GM18505 (cell line): Measurements from ENCODE around the gene SMIM13.

Source experiments
- ATAC-seq: cut with Tn5 transposase; IDR thresholded peaks from one replicate; pipeline ENCODE4 v1.9.1; 2021; ENCODE audit not compliant: unreplicated experiment
- POLR2A ChIP-seq: IDR thresholded peaks from 4 replicates; pipeline ENCODE4 v1.6.1; 2011; ENCODE audit warnings: borderline replicate concordance; ENCODE audit not compliant: insufficient read depth, insufficient read length; ENCODE audit errors: extremely low read depth

The SMIM13 gene

DNA sequence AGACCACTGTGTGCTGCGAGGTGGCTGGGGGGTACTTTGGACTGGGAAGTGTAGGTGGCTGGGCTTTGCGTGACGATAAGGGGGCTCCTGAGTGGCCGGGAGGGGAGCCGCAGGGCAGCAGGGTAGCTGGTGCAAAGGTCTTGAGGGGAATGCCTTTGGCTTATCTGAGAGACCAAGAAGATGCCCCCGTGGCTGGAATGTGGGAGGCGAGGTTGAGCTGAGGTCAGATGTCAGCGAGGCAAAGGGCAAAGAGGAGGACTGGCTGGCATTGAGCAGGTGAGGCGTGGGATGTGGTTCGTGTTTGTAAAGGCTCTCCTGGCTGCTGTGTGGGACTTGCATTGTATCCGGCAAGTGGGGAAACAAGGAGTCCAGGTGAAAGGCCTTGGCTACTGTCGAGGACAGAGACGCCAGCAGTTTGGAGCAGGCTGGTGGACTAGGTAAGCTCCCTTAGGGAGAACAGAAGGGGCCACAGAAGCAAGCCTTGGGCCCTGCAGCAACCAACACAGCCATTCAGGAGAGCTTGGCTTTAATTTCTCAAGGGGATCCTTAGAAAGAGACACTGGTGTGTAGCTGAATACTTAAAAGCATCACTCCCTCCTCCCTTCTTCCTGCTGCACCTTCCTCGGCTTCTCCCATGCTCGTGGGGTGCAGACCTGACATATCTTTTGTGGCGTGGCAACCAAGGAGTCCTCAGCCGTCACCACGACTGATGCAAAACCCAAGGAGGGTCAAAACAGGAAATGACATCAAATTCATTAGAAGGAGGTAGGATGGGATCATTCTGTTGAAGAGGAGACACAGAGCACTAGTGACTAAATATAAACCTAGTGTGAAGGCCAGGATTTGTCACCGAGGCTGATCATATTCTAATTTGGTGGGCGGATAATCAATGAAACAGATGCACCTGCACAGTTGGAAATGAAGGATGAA lies 71.3 kb downstream of the SMIM13 start:
- ATAC-seq = no peak
- no peak for TF ChIP-seq POLR2A

DNA sequence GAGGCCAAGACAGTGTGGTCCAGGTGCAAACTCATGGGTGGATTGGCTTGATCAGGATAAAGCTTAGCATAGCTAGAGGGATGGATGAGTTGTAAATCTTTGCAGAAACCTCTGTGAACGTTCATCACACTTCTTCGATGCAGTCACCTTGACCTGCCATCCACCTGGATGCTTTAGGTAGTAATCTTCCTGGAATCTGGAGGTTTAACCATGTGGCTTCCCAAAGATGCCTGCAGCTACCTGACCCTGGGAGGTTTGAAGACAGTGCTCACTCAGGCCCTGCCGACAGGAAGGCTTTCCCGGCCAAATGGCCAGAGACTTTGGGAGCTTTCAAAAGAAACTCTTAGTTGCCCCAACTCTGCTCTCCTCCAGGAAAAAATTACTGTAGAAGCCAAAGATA lies 73.3 kb downstream of the SMIM13 start:
- ATAC-seq = no peak
- TF ChIP-seq POLR2A = no peak

DNA sequence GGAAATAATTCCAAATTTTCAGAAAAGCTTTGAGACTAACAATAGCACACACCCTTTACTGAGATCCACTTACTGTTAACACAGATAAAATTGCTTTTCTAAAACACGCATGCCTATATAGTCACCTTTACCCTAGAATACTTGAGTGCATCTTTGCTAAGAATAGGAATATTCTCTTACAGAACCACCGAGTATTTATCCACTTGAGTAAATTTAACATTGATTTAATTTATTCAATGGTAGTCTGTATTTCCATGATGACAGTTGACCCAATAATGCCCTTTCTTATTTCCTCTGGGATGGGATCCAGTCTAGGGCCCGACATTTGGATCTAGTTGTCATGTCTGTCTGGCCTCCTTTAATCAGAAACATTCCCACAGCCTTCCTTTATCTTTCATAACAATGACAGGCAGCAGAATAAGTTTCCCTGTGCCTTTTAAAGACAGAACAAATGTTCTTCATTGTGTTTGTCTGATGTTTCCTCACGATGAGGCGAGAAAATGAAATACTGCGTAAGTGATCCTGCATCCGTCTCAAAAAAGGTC lies 74.5 kb downstream of the SMIM13 start:
- TF ChIP-seq POLR2A = no peak
- ATAC-seq = no peak

DNA sequence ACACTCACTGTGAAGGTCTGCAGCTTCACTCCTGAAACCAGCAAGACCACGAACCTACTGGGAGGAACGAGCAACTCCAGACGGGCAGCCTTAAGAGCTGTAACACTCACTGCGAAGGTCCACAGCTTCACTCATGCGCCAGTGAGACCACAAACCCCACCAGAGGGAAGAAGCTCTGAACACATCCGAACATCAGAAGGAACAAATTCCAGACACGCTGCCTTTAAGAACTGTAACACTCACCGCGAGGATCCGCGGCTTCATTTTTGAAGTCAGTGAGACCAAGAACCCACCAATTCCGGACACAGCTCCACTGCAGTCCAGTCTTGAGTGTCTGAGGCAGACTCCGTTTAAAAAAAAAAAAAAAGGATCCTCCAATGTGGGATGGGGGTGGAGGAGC lies 78.3 kb downstream of the SMIM13 start:
- no peak for ATAC-seq

DNA sequence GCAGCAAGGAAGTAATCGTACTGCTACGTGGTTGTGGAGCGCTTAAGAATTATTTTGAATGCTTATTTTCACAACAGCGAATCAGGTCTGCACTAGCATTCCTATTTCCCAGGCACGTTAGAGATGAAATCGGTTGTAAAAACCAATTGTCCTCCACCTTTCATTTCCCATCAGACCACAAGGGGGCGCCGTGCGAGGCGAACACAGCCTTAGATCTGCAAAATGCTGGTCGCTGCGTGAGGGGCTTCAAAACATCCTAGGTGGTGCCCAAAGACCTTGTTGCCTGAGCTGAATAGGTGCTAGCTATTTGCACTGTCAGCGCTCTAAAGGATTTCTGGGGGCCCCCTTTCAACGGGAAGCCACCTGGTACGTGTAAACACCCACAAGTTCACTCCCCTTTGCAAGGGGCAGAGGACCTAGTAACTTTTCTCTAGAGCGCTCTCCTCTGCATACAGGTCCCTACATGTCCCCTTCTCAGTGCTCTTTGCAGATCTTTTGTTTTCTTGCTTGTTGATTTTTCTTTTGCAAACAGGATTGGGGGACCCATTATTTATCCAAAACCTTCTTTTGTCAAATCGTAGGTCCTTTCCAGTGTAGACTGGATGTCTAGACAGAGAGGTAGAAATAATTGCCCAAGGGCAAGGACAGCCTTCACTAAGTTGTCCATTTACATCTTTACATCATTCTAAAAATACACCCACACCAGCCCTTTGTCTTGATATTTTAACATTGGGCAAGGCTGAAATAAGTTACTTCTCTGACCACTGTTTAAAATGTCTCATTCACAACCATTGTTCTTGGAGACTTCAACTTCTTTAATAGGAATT lies 79.1 kb downstream of the SMIM13 start:
- ATAC-seq = no peak
- TF ChIP-seq POLR2A = no peak

More for the DNA sequence above, 78.3 kb downstream of the SMIM13 start:
- TF ChIP-seq POLR2A = no peak

DNA sequence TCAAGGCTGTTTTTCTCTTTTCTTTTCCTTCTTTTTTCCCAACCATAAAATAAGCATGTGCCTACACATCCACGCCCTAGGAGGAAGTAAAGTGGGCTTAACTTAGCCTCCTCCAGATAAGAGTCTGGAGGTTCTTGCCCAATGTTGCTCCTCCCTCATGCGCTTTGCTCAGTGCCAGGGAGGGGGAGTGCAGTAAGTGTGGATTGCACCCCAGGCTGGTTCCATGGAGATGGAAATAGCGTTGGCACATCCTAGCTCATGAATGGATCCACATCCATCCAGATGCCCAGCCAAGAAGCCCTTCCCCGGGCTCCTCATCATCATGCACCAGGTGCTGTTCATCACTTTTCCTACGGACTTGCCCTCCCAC lies 80.6 kb downstream of the SMIM13 start:
- no peak for ATAC-seq
- TF ChIP-seq POLR2A = no peak

DNA sequence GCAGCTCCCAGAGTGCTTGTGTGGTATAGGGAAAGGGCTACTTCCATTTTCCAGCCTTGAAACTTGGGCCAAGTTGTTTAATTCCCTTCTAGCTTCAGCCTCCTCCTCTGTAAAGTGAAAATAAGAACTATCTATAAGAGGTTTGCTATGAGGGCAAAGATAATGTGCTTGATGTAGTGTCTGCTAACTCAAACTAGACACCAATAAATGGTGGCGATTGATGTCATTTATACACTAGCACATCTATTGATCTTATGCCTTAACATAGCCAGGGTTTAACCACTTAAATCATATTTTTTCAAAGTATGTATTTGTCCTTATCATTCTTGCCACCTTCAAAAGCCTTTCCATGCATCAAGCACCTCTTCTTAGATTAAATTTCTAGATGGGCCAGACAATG lies 83.6 kb downstream of the SMIM13 start:
- no peak for TF ChIP-seq POLR2A
- no peak for ATAC-seq

DNA sequence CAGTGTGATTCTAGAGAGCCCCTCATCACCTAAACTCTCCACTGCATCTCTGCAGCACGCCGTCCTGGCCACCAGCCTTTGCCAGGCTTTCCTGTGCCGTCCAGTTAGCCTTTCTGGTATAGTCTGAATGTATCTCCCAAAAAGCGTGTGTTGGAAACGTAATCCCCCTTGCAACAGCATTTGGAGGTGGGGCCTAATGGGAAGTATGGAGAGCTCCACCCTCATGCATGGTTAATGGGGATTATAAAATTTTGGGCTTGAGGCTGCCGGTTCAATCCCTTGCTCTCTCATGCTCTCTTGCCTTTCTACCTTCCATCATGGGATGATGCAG lies 85.4 kb downstream of the SMIM13 start:
- no peak for TF ChIP-seq POLR2A
- ATAC-seq = no peak

DNA sequence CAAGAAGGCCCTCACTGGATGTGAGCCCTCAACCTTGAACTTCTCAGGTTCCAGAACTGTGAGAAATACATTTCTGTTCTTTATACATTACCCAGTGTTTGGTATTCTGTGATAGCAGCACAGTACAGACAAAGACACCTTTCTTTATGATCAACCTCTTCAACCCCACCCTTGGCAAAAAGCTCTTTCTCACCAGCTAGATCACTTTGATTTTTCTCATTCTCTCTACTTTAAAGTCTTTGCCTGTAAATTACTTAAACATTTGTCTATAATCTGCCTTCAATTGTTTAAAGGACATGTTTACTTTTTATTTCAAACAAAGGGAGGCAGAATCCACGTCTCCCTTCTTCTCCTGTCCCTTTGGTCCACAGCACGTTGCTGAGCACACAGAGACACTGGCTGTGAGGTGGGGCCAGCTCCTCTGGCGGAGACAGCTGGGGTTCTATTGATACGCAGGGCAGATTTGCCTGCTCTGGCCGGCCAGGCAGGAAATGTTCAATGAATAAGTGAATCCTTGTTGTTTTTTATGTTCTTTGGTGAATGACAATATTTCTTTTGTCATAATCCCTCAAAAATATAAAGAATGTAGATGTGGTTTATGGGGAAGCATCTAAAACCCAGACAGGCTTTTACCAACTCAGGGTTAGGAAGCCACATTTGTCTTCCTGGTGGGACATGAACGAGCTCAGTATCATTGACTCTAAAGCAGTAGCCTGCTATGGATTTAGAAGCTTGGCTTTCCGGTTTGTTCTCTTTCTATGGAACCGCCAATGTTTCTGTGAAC lies 86.0 kb downstream of the SMIM13 start:
- no peak for ATAC-seq
- no peak for TF ChIP-seq POLR2A

DNA sequence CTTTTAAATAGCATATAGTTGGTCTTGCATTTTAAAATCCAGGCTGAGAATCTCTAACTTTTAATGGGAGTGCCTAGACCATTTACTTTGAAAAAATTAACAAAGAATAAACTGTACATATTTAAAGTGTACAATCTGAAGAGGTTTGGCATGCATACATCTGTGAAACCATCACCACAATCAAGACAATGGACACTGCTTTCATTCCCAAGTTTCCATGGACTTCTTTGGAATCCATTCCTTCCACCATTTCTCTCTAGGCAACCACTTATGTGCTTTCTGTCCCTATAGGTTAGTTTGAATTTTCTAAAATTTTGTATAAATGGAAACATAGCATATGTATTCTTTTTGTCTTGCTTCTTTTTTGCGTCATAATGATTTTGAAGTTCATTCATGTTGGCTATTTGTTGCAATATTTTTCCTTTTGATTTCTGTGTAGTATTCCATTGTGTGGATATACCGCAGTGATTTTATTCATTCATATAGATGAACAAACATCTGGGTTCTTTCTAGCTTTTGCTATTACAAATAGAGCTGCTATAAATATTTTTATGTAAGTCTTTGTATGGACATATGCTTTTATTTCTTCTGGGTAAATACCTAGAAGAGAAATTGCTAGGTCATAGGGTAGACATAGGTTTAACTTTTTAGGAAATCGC lies 88.0 kb downstream of the SMIM13 start:
- TF ChIP-seq POLR2A = no peak
- no peak for ATAC-seq

DNA sequence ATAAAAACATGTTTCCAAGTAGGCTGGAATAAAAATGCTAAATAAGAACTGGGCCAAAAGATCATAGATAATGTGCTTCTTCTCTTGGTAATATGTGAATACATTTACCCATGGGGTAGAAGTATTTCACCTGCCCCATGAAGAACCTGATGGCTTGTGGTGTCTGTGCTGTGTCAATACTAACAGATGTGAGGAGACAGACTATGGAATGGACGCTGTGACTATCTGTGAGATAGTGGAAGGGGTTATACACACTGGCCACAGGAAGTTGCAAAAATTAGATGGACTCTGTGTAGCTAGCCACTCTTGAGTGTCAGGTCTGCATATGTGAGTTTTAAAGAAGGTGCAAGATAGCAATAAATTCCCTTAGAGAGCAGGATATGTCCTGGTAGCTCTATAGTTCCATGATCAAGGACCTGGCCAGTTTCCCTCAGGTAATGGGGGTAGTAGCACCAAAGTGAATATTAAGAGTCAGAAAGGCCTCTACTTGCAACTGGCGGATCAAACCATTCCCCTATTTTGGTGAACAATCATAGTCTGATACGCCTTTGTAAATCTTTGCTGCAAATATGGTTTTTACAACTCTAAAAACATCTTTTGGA lies 90.2 kb downstream of the SMIM13 start:
- no peak for TF ChIP-seq POLR2A
- no peak for ATAC-seq

DNA sequence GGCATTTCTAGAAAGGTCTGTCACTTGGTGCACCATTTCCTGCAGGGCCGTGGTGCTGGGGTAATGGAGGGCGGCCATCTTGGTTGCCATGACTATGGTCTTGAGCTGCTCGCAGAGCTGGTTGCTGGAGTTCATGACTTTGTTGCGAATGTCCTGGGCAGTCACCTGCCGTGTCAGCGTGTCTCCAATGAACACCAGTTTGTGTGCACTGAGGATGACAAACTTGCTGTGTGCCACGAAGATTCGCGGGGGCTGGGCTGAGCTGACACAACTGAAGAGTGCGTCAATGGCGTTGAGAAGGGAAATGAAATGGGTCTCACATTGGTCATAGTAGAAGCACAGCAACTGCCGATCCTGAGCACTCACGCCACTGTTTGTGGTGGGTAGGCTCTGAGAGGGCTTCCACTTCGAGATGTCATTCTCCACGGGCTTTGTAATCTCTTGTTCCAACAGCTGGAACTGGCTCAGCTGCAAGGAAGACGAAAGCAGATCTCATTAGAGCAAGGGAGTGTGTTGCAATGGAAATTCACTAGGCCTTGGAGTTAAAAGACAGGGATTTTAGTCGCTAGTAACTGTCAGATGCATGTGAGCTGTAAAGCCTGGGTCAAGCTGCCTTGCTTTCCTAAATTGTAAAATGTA lies 91.7 kb downstream of the SMIM13 start:
- TF ChIP-seq POLR2A = no peak

More for the DNA sequence above, 91.7 kb downstream of the SMIM13 start:
- ATAC-seq = no peak
